HG03045 (cell line): ENCODE results near the gene EHMT1.
"Not testable (repeated sequence)": the region's sequence is repeated elsewhere in the genome, so short reads cannot be mapped to it uniquely, and the experiment has no call there.

Experiments
- ATAC-seq: cut with Tn5 transposase; IDR thresholded peaks from one replicate; pipeline ENCODE4 v1.9.1; 2021; ENCODE audit warnings: mild to moderate bottlenecking, moderate library complexity; ENCODE audit not compliant: unreplicated experiment

Gene EHMT1

GRCh38 chr9:137800196-137801022 is 181.6 kb downstream of the EHMT1 start:
- ATAC-seq: no peak

GRCh38 chr9:137801023-137801319 is 182.2 kb downstream of the EHMT1 start:
- no peak for ATAC-seq

- no peak for ATAC-seq
These were observed 183.2 kb downstream of the EHMT1 start for GRCh38 chr9:137802021-137802420.

- no peak for ATAC-seq
These were observed 183.9 kb downstream of the EHMT1 start for GRCh38 chr9:137802521-137803243.

- ATAC-seq: no peak
These were observed 186.3 kb downstream of the EHMT1 start for GRCh38 chr9:137804908-137805630.

GRCh38 chr9:137807721-137808703 is 189.2 kb downstream of the EHMT1 start:
- no peak for ATAC-seq

- ATAC-seq: no peak
These were observed 190.3 kb downstream of the EHMT1 start for GRCh38 chr9:137809040-137809576.

GRCh38 chr9:137809726-137810450 is 191.1 kb downstream of the EHMT1 start:
- not testable (repeated sequence) for ATAC-seq

GRCh38 chr9:137811283-137811870 is 192.6 kb downstream of the EHMT1 start:
- no peak for ATAC-seq

- no peak for ATAC-seq
These were observed 193.7 kb downstream of the EHMT1 start for GRCh38 chr9:137812356-137813023.

- no peak for ATAC-seq
These were observed 194.4 kb downstream of the EHMT1 start for GRCh38 chr9:137813167-137813566.

GRCh38 chr9:137813651-137814415 is 195.0 kb downstream of the EHMT1 start:
- no peak for ATAC-seq

GRCh38 chr9:137814436-137814835 is 195.6 kb downstream of the EHMT1 start:
- no peak for ATAC-seq

GRCh38 chr9:137814841-137815240 is 196.0 kb downstream of the EHMT1 start:
- no peak for ATAC-seq

GRCh38 chr9:137815256-137816255 is 196.8 kb downstream of the EHMT1 start:
- no peak for ATAC-seq

GRCh38 chr9:137816531-137817235 is 197.9 kb downstream of the EHMT1 start:
- no peak for ATAC-seq
